OCI-LY7 (cell line): ENCODE results near the gene FDXR.

Experiments used
- EZH2phosphoT487 ChIP-seq: fragments of 200-600 bp; sonication (generic); IDR thresholded peaks from 2 replicates; pipeline ENCODE4 v1.6.1; 2018; ENCODE audit warnings: low read depth, borderline replicate concordance, mild to moderate bottlenecking, mixed run types, antibody characterized with exemption, low read length, moderate library complexity, mixed read lengths
- TF ChIP-seq, protein P1 (sequence below): fragments of 200-600 bp; sonication (generic); conservative IDR thresholded peaks from 2 replicates; pipeline ENCODE4 v1.5.1; 2014; ENCODE audit warnings: mild to moderate bottlenecking, antibody characterized with exemption, low read length, moderate library complexity, mixed read lengths

- TF ChIP-seq, protein P1, sequence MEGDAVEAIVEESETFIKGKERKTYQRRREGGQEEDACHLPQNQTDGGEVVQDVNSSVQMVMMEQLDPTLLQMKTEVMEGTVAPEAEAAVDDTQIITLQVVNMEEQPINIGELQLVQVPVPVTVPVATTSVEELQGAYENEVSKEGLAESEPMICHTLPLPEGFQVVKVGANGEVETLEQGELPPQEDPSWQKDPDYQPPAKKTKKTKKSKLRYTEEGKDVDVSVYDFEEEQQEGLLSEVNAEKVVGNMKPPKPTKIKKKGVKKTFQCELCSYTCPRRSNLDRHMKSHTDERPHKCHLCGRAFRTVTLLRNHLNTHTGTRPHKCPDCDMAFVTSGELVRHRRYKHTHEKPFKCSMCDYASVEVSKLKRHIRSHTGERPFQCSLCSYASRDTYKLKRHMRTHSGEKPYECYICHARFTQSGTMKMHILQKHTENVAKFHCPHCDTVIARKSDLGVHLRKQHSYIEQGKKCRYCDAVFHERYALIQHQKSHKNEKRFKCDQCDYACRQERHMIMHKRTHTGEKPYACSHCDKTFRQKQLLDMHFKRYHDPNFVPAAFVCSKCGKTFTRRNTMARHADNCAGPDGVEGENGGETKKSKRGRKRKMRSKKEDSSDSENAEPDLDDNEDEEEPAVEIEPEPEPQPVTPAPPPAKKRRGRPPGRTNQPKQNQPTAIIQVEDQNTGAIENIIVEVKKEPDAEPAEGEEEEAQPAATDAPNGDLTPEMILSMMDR: no peak
- no peak for TF ChIP-seq EZH2phosphoT487
These were observed 16.7 kb downstream of the FDXR start for GRCh38 chr17:74856112-74856511.
